RKO (cell line): ENCODE results near the gene CNBP.
"Not testable (repeated sequence)": the region's sequence is repeated elsewhere in the genome, so short reads cannot be mapped to it uniquely, and the experiment has no call there.

ENCODE experiments used
- DNase-seq: peaks from one replicate; pipeline ENCODE4 v3.0.0-alpha.2; 2016; ENCODE audit warnings: low spot score

CNBP gene

GRCh38 chr3:129184784-129185542, 1.3 kb upstream of the CNBP start:
- DNase-seq = peak; percentile 35

GRCh38 chr3:129184396-129184657, 631 bp upstream of the CNBP start:
- peak; percentile 51 for DNase-seq

GRCh38 chr3:129182390-129183185, 1.1 kb downstream of the CNBP start:
- DNase-seq = peak; percentile 66

GRCh38 chr3:129181819-129182218, 1.9 kb downstream of the CNBP start:
- DNase-seq = peak; percentile 24

- DNase-seq = peak; percentile 56
Observed at GRCh38 chr3:129180461-129180860, 3.2 kb downstream of the CNBP start.

- no peak for DNase-seq
Observed at GRCh38 chr3:129176051-129176450, 7.6 kb downstream of the CNBP start.

- no peak for DNase-seq
Observed at GRCh38 chr3:129173725-129174124, 10.0 kb downstream of the CNBP start.

- no peak for DNase-seq
Observed at GRCh38 chr3:129173206-129173605, 10.5 kb downstream of the CNBP start.

GRCh38 chr3:129166579-129167332, 16.9 kb downstream of the CNBP start:
- no peak for DNase-seq

GRCh38 chr3:129165594-129165993, 18.1 kb downstream of the CNBP start:
- DNase-seq = not testable (repeated sequence)

GRCh38 chr3:129164500-129164899, 19.2 kb downstream of the CNBP start:
- DNase-seq = no peak

- peak; percentile 41 for DNase-seq
Observed at GRCh38 chr3:129162729-129163579, 20.7 kb downstream of the CNBP start.

- peak; percentile 58 for DNase-seq
Observed at GRCh38 chr3:129161860-129162271, 21.8 kb downstream of the CNBP start.

- peak; percentile 97 for DNase-seq
Observed at GRCh38 chr3:129160891-129161859, 22.5 kb downstream of the CNBP start, which contains the start of gene ISY1. TSS of gene ISY1 (minus strand) at chr3:129161063. CDS start at chr3:129160975, 88 bp downstream.

- no peak for DNase-seq
Observed at GRCh38 chr3:129144786-129145185, 38.9 kb downstream of the CNBP start.

- not testable (repeated sequence) for DNase-seq
Observed at GRCh38 chr3:129141011-129141410, 42.7 kb downstream of the CNBP start.

GRCh38 chr3:129139911-129140310, 43.8 kb downstream of the CNBP start:
- no peak for DNase-seq

- DNase-seq = not testable (repeated sequence)
Observed at GRCh38 chr3:129136275-129136674, 47.4 kb downstream of the CNBP start.

- DNase-seq = no peak
Observed at GRCh38 chr3:129132097-129132866, 51.4 kb downstream of the CNBP start.
